Lung (tissue), 12 donors: ENCODE measurements around the gene MOCS3. TPM values are rescaled to one million over a fixed set of nuclear protein-coding genes. Genes with fewer than 3 reads are reported as not detected.

Source experiments
- ATAC-seq: fragments of 200-7000 bp; cut with Tn5 transposase; one replicate; pipeline ENCODE4 v1.9.1; 2020; ENCODE audit warnings: moderate number of reproducible peaks; ENCODE audit not compliant: insufficient read depth, low FRiP score
- DNase-seq, 3 donors: peaks; one replicate each; pipeline ENCODE4 v3.0.0-alpha.2; 2013 to 2017
- H3K27ac ChIP-seq, 2 donors: one replicate each; pipeline ENCODE4 v1.5.1; 2013; ENCODE audit warnings: mild to moderate bottlenecking in 2 of 2, moderate library complexity in 2 of 2, control low read depth in 1 of 2, inconsistent platforms in 1 of 2, low read depth in 1 of 2, low read length in 1 of 2
- H3K27me3 ChIP-seq, 3 donors: one replicate each; pipeline ENCODE4 v1.5.1; 2013; ENCODE audit warnings: low read length in 2 of 3; ENCODE audit not compliant: control insufficient read depth in 3 of 3, insufficient read depth in 3 of 3
- H3K36me3 ChIP-seq, 4 donors: one replicate each; pipeline ENCODE4 v1.5.1; 2013; ENCODE audit warnings: low read length in 4 of 4, mild to moderate bottlenecking in 1 of 4, moderate library complexity in 1 of 4; ENCODE audit not compliant: control insufficient read depth in 4 of 4, insufficient read depth in 4 of 4
- H3K4me1 ChIP-seq, 5 donors: one replicate each; pipeline ENCODE4 v1.5.1; 2013; ENCODE audit warnings: low read length in 5 of 5, mild to moderate bottlenecking in 2 of 5, moderate library complexity in 1 of 5; ENCODE audit not compliant: control insufficient read depth in 5 of 5, insufficient read depth in 5 of 5
- H3K4me3 ChIP-seq: one replicate; pipeline ENCODE4 v1.5.1; 2013; ENCODE audit warnings: mild to moderate bottlenecking, control low read depth, moderate library complexity
- H3K9ac ChIP-seq, 2 donors: one replicate each; pipeline ENCODE4 v1.5.1; 2013; ENCODE audit warnings: low read length in 2 of 2, control low read depth in 1 of 2; ENCODE audit not compliant: insufficient read depth in 1 of 2
- H3K9me3 ChIP-seq, 4 donors: one replicate each; pipeline ENCODE4 v1.5.1; 2013; ENCODE audit warnings: low read length in 3 of 4, mild to moderate bottlenecking in 1 of 4, moderate library complexity in 1 of 4; ENCODE audit not compliant: control insufficient read depth in 4 of 4, insufficient read depth in 3 of 4
- whole genome bisulfite sequencing, 2 donors: extraction: QIAGEN DNeasy Blood & Tissue Kit; methylation state at CpG; one replicate each; pipeline ENCODE4 v1.1.7; 2013; 5-methylcytosine and 5-hydroxymethylcytosine counted together
- polyA plus RNA-seq, 2 donors: library from polyadenylated mRNA; stranded (reverse); fragments of 200-250 nt; gene quantifications; one replicate each; pipeline ENCODE4 v1.2.1, GENCODE V29; 2013
- total RNA-seq, 2 donors: library from RNA; depleted of rRNA in 1 of 2; stranded (reverse); fragments of >200 nt in 1 of 2; gene quantifications; one replicate each; pipeline ENCODE4 v1.2.1, GENCODE V29; 2014 to 2021
- TF ChIP-seq, protein P1 (sequence below): IDR thresholded peaks from 2 replicates; pipeline ENCODE4 v1.5.1; 2012; ENCODE audit warnings: mild to moderate bottlenecking; ENCODE audit errors: control extremely low read depth, extremely low read depth
- donor health status: control.
- donor health status: control.
- donor health status: Bipolar disorder and iron deficiency.
- donor health status: healthy.
- donor health status: DM: yes; HTN: yes; CAD: no.

The MOCS3 gene
- total and polyA plus RNA-seq, 4 donors = 1.8 to 5.9 (median 3.4) TPM

DNA sequence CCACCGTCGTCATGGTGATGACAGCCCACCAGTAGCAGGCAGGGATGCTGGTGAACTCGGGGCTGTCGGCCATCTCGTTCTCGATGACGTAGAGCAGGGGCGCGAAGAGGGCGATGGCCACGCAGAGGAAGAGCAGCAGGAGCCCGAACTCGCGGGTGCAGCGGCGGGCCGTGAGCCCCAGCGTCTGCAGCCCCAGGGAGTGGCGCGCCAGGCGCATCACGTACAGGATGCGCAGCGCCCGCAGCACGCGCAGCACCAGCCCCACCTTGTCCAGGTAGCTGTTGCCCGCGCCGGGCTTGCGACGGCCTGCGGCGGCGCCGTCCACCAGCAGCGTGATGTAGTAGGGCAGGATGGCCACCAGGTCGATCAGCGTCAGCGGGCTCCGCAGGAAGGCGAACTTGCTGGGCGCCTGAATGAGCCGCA is 45.7 kb downstream of the MOCS3 start:
- no peaks in the 10 kb centered on the region for H3K36me3 ChIP-seq
- H3K27me3 ChIP-seq = no peaks in the 10 kb centered on the region
- H3K4me3 ChIP-seq = no peak overlapping the region
- TF ChIP-seq, protein P1, sequence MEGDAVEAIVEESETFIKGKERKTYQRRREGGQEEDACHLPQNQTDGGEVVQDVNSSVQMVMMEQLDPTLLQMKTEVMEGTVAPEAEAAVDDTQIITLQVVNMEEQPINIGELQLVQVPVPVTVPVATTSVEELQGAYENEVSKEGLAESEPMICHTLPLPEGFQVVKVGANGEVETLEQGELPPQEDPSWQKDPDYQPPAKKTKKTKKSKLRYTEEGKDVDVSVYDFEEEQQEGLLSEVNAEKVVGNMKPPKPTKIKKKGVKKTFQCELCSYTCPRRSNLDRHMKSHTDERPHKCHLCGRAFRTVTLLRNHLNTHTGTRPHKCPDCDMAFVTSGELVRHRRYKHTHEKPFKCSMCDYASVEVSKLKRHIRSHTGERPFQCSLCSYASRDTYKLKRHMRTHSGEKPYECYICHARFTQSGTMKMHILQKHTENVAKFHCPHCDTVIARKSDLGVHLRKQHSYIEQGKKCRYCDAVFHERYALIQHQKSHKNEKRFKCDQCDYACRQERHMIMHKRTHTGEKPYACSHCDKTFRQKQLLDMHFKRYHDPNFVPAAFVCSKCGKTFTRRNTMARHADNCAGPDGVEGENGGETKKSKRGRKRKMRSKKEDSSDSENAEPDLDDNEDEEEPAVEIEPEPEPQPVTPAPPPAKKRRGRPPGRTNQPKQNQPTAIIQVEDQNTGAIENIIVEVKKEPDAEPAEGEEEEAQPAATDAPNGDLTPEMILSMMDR = no peak
- H3K9me3 ChIP-seq = no peaks in the 10 kb centered on the region
- H3K4me1 ChIP-seq = no peaks in the 10 kb centered on the region
- ATAC-seq (no peak), DNase-seq (no peak)
- H3K9ac ChIP-seq = no peak overlapping the region
- H3K27ac ChIP-seq = no peak overlapping the region
- WGBS, 2 donors = 92 to 96% methylated on average over 44 of the region's 44 CpGs

DNA sequence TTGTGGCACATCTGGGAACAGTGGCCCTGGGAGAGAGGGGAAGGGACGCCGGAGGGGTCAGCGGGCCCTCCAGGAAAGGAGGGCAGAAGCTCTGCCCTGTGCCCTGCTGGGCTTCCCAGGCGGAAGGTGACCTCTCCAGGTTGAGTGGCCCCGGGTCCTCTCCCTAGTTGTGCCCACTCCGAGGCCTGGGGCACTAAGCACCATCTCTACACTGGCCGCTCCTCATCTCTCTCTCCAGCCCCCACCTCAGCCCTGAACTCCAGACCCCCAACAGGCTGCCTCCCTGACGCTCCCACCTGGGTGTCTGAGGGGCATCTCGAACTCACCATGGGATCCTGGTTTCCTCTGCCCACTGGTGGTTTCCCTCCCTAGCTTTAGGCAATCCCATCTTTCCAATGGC is 46.2 kb downstream of the MOCS3 start:
- H3K36me3 ChIP-seq = no peaks in the 10 kb centered on the region
- H3K4me1 ChIP-seq = no peaks in the 10 kb centered on the region
- no peak for ATAC-seq
- H3K27me3 ChIP-seq = no peaks in the 10 kb centered on the region
- H3K4me3 ChIP-seq = no peak overlapping the region
- H3K27ac ChIP-seq = no peak overlapping the region
- no peaks in the 10 kb centered on the region for H3K9me3 ChIP-seq
- WGBS, 2 donors = 90 to 92% methylated on average over 7 to 9 of the region's 9 CpGs
- TF ChIP-seq, protein P1 = no peak
- H3K9ac ChIP-seq = no peak overlapping the region
- no peak for DNase-seq

DNA sequence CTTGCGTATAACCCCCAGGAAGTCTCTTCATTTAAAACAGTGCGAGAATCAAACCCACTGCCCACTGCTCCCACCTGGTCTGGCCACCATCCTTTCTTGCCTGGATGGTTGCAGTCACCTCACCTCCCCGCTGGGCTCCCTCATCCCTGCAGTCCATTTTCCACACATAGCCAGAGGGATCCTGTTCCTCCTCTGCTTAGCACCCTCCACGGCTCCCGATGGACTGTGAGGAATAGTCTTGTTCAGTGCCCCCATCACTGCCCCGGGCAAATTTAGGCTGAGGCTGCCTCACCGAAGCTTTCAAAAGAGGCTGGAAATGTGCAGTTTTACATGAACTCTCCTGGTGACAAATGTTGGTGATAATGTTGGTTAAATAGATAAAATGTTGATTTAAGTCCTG is 46.6 kb downstream of the MOCS3 start:
- H3K9ac ChIP-seq = no peak overlapping the region
- ATAC-seq = no peak
- WGBS, 2 donors = 93 to 95% methylated on average over 7 of the region's 7 CpGs
- no peak overlapping the region for H3K4me3 ChIP-seq
- DNase-seq = no peak
- H3K9me3 ChIP-seq = no peaks in the 10 kb centered on the region
- no peaks in the 10 kb centered on the region for H3K27me3 ChIP-seq
- H3K4me1 ChIP-seq = no peaks in the 10 kb centered on the region
- H3K36me3 ChIP-seq = no peaks in the 10 kb centered on the region
- H3K27ac ChIP-seq = no peak overlapping the region
- TF ChIP-seq, protein P1 = no peak

DNA sequence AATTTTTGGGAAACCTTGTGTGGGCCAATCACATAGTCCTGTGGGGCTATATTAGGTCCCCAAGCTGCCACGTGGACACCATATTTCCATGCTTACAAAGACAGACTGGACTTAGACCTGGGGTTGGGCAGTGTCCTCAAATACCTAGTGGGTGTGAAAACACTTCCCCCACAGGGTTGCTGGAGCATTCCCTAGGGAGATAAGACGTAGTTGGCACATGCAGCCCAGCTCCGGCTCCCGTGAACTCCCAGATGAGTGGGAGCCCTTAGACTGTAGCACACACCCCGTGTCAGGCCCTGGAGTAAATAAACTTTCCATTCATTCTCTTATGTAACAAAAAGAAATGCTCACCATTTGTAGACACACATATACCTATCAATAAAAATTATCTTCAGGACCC is 50.1 kb downstream of the MOCS3 start:
- Histone ChIP-seq H3K9me3 (peaks cover 0 to 3% (median 0%) of the 10 kb centered on the region in 4 donors), H3K9ac (no peak overlapping the region), H3K36me3 (no peaks in the 10 kb centered on the region), H3K27ac (no peak overlapping the region), H3K4me3 (no peak overlapping the region), H3K27me3 (no peaks in the 10 kb centered on the region), H3K4me1 (no peaks in the 10 kb centered on the region)
- 73 to 83% methylated on average over 5 of the region's 5 CpGs for WGBS, 2 donors
- ATAC-seq (no peak), DNase-seq (no peak)
- TF ChIP-seq, protein P1 = no peak
